Superior temporal gyrus (tissue), 1 donor: Measurements from ENCODE around the gene EDC3.
"Not testable (repeated sequence)": the region's sequence is repeated elsewhere in the genome, so short reads cannot be mapped to it uniquely, and the experiment has no call there.

ENCODE experiments used
- DNase-seq: peaks from one replicate; pipeline ENCODE4 v3.0.0-alpha.2; 2016; ENCODE audit errors: extremely low spot score

The EDC3 gene

DNA sequence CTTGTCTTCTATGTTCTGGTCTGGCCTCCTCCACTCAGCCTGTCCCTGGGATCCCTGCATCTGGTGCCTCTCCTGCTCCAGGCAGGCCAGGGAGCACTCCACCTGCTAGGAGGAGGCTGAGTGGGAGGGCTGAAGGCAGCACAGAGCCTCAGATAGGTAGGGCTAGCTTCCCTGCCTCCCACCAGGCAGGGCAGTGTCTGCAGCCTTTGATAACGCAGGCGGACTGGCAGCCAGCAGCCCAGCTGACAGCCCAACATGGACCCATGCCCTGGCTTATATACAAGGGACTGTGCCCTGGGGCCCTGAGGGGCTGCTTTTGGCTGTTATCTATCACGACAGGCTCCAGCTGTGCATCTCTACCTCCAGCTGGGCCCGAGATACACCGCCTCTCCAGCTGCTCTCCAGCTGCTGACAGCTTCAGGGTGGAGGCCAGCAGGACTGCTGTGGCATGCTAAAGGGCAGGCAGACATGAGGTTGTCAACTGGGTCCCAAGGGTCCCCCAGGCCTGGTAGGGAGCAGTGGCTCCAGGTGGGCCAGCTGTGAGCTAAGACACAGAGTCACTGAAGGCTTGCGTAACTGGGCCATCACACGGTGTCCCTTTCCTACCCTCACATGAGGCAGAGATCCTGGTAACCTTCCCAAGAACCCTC, 85.4 kb downstream of the EDC3 start:
- DNase-seq: no peak

DNA sequence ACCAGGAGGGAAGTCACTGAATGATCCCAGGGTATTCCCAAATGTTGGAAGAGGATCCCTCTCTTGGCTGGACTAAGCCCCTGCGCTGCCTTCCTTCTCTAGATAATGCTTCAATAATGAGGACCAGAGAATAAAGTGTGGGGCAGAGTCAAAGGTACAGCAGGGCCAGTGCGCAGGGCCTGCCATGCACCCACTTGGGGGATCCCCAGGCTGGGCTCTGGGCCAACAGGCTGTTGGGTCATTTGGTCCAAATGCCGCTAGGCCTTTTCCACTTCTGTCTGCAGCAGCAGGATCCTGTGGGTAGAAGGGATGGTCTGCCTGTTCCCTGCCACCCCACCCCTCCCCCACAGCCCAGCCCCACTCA, 85.9 kb downstream of the EDC3 start:
- DNase-seq: no peak

DNA sequence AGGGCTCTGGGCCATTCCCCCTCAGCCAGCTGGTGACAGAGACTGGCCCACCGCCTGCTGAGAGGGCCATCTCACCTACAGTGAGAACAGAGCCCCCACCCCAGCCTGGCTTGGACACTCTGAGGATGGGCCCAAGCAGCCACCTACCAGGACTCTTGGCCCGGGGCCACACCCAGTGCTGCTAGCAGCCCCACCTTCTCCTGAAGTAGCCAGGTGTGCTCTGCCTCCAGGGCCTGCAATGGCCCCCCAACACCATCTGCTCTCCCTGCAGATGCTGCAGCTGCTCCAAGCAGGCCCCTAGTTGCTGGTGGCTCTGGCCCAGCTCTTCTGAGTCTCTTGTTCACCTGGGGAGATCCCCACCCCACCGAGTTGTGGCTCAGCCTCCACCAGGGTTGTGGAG, 87.0 kb downstream of the EDC3 start:
- DNase-seq: no peak

DNA sequence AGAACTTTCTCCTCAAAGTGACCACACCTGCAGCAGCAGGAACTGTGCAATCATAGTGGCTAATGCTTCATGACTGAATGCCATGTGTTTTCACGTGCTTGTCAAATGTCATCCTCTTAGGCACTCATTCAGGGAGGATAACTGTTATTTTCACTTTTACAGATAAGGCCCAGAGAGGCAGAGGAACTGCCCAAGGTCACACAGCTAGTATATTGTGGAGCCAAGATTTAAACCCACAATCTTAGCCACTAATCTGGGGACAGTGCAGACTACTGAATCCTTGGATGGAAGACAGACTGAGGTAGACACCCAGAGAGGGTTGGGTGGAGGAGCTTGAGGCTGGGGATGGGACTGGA, 90.1 kb downstream of the EDC3 start:
- no peak for DNase-seq

DNA sequence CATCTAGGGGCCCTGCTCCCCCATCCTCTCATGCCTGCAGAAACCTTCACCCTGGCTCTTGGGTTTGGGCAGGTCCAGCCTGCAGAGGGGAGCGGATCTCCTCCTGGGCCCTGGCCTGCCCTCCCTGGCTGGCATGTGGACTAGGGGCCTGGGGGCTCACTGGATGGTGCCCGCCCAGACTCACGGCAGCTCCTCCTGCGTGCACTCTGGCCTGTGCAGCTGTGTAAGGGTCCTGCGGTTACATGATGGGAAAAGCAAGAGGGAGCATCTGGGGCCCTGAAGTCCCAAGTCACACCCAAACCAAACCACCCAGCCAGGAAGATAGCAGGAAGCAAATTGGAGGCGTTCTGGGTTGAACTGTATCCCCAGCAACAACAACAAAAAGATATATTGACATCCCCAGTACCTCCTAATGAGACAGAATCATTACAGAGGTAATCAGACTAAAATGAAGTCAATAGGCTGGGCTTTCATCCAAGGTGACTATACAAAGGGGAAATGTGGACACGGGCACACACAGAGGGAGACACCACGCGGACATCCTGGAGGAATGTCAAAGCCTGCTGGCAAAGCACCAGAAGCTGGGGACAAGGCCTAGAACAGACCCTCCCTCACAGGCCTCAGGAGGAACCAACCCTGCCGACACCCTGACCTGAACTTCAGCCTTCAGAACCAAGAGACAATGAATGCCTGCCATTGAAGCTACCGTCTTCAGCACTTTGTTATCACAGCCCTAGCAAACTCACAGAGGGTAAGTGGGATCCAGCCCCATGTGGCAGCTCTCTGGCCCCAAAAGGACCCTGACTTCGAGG, 90.6 kb downstream of the EDC3 start:
- DNase-seq: no peak

DNA sequence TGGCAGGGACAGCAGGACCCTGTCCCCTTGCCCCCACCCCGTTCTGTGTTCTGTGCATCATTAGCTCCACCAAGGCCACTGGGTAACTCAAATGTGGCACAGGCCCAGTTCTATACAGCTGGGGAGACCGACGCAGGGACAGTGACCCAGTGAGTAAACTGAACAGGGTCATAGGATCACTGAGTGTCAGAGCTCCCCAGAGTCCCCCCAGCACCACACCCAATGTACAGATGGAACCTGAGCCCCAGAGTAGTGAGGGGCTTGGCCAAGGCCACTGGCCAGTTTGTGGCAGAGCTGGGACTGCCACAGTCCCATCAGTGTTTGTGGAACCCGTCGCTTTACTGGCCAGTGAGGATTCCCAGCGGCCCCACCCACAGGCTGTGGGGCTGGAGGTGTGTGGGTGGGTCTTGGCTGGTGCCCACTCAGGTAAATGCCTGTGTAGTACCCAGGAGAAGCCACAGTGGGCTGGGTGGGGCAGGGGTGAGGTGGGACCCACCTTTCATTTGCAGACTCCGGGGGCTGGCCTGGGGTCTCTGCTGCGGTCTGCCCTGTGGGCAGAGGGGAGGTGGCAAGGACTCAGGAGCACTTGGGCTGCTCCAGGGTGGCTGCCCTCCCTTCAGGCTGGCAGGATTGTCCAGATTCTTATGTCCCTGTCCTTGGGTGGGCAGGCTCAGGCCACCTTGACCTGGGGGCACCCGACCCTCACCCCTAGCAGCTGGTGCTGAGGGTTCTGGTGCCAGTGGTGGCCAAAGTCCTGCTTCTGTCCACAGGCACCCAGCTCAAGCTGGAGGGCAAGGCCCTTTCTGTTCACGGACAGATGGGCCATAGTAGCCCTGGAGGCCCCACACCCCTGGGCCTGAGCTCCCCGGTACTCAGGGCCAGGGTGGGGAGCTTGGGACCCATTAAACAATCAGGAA, 91.8 kb downstream of the EDC3 start:
- DNase-seq: no peak

DNA sequence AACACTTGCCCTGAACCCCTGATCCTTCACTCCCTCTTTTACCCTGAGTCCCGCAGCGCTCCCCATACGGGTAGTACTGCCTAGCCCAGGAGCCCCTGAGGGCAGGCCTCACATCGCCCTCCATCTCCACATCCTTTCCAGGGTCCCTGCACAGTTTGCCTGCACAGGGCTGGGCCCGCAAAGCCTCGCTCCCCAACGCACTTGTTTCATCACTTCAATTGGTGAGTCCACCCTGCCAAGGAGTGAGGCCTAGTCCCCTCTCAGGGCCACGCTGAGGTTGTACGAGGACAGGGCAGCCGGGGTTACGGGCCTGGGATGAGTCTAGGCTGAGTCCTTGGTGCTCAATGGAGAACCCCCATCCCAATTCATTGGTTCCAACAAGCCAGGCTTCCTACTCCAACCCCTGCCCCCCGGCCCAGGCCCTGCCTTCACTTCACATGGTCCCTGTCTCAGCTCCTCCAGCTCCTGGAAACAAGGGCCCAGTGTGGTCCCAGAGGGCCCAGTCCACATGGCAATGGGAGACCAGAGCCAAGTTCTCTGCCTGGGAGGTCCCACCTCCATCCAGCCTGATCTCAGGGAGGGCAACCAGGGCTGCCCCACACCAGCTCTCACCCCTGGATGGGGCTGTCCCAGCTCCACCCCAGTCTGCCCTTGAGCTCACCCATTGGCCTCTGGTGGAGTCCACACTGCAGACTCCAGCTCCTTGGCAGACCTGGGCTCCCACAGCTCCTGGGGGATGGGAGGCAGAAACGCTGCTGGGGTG, 92.6 kb downstream of the EDC3 start:
- DNase-seq: no peak

DNA sequence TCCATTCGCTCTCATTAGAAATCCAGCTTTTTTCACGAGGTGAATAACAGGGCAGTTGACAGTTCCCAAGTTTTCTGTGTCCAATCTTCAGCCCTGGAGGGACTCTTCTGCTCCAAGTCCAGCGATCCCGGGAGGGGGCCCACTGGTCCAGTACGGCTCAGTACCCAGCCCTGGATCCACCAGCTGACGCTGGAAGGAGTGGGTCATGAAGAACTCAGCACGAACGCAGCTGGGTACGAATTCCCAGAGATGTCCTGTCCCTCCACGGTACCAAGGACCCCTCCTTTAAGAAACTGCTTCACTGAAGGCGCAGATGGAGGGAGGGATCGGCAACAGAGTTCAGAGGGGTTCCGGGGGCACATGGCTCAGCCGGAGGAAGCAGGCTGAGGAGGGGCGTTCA, 96.7 kb downstream of the EDC3 start:
- no peak for DNase-seq

DNA sequence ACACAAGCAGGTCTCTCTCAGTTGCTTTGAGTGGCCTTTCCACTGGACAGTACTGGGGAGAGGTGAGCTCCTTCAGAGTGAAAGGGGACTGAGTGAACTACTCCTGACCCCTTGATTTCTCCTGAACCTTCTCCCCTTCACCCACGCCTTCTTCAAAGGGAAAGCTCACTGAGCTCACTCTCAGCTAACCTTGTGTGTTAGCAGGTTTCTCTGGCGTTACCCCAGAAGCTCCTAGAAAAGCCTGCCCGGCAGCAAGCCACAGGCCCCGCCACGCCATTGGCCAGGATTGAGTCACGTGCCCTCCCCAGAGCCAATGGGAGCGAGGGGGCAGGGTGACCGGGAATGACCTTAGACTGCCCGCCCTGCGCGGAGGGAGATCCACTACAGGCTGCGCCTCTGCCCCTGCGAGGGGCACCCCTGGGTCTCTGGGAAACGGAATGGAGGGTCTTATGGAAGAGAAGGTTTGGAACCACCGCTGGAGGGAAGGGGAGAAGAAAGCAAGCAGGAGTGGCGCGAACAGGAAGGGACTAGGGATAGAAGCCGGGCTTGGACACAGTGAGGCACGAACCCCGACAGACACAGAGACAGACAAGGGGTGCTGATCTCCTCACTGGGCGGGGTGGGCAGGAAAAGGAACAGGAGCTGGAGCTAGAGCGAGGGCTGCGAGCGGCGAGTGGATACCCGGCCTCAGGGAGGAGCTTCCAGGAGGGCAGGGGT, 97.5 kb downstream of the EDC3 start:
- peak; percentile 96 for DNase-seq

DNA sequence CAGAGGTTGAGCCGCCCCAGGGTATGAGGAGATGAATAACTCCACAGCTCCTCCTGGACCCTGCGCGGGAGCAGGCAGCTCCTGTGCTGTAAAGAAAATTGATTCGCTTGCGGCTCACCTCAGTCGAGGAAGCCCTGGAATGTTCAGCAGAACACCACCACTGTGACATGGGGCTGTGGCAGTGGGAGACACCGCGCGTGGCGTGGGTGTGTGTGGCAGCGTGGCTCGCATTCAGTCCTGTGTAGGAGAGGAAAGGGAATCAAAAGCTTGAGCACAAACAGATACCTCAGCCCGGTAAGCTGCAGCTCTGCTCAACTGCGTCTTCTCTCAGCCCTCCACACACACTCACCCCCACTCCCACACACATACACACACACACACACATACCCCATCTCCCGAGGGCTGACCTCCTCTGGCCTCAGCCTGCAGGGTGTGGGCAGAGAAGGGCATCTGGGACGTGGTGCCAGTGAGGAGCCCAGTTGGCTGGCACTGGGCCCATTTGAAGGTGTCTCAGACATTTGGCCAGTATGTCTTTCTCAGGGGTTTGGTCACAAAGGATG, 98.6 kb downstream of the EDC3 start:
- not testable (repeated sequence) for DNase-seq

DNA sequence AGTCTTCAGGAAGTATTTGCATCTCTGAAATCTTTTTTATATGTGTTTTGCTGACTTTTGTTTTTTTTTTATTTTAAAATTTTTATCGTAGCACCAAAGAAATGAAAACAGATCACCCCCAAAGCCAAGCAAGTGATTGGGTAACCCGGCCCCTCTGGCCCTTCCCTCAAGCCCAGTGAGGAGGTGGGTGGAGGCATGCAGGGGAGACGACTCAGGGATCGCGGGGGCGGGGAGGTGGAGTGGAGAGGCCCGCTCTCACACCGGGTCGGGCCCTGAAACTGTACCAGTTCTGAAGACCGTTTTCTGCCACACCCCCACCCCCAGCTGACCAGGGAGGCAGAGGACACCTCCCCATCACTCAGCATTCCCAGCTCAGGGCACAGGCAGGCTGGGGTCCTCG, 99.1 kb downstream of the EDC3 start:
- DNase-seq: not testable (repeated sequence)

DNA sequence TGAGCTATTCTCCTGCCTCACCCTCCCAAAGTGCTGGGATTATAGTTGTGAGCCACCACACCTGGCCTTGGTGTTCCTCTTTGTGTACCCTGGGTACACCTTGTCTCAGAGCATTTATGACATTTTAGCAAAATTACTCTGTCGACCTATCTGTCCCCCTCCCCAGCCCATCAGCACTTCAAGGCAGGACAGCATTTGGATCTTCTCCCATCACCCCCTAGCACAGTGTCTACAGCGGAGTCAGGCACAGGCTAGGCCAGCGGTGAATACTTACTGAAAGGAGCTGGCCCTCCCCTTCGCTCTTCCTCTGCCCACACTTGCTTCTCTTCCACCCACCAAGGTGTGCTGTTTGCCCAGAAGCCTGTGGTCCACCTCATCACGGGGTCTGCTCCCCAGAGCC, 100.6 kb downstream of the EDC3 start:
- no peak for DNase-seq

DNA sequence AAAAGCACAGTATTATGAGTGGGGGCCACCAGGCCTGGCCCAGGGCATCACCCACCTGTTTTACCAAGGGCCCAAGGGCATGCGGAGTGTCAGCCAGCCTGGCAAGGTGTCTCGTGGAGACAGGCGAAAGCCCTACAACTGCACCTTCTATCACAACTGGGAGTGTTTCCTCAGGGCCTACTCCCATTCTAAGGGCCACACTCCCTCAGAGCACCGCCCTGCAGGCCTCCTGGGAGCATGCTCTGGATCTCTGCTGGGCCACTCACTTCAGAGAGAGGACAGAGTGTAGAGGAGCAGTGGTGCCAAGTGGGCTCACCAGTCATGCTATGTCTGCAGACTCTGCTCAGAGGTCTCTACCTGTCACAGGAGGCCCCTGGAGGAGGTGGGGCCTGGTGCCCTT, 101.4 kb downstream of the EDC3 start:
- no peak for DNase-seq

DNA sequence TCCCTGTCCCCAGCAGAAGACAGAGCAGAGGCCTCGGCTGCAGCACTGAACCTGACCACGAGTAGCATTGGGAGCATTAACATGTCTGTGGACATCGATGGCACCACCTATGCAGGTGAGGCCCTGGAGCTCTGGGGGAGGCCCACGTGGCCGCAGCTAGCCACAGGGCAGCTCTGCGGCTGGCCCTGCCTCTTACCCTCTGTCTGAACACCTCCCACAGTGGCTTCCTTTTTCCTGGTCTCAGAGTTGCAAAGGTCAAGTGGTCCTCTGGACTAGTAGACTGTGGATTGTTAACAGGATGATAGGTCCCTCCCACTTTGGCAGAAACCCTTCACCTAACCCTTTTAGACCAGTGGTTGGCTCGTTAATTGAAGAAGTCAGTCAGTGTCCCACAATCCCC, 102.7 kb downstream of the EDC3 start:
- no peak for DNase-seq

DNA sequence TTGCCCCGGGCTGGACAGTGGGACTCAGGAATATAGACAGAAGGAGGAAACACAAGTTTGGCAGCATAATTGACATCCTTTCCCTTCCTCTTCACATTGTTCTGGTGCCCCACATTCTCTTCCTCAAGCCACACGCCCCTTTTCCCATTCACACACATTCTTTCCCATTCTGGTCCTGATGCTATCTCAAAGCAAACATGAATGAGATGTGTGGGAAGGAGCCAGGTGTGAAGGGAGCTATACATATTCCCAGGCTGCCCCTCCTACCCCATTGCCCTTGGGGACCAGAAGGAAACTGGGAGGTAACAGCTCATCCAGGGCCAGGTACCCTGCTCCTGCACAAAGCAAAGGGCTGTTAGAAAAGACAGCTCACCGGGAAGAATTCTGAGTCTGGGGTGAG, 103.6 kb downstream of the EDC3 start:
- no peak for DNase-seq

DNA sequence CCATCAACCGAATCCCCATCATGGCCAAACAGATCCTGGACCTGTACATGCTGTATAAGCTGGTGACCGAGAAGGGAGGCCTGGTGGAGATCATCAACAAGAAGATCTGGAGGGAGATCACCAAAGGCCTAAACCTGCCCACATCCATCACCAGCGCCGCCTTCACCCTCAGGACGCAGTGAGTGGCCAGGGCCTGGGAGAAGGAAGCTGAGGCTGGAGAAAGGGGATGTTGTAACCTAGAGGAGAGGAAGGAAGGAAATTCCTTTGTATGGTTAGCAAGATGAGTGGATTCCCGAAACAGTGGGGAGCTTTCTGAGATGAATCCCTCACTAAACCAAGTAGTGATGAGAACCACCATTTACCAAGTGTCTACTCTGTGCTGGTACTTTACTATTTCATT, 106.0 kb downstream of the EDC3 start:
- DNase-seq: no peak

DNA sequence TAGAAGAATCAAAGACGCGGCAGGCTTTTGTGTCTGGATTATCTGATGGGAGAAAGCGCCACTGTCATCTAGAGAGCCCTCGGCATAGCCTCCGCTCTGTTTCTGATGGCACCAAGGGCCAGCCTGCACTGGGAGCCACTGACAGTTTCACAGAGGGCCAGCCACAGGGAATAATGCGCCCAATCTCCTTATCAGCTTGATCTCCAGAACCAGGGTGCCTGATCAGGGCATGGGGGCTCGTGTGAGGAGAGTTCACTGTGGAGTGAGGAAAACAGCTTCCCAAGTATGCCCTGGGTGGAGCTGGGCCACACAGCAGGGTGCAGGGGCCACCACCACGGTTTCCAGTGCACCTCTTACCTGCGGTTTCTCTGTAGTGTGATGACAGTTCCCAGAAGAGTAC, 110.0 kb downstream of the EDC3 start:
- DNase-seq: no peak

DNA sequence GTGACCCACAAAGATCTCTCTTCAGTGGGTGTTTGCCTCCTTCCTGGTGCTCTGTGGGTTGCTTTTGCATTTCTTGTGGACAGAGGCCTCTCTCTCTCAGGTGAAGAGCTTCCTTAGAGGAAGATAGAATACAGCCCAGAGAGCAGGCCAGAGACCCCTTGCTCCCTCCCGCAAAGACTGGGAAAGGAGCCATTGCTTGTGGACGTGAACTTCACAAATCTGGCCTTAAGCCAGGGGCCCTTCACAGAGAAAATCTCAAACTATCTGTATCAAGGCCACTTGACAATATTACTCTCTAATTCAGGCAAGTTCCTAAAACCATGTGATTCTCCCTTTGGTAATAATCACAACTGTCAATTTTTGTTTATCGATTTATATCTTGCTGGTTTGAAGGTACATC, 110.6 kb downstream of the EDC3 start:
- DNase-seq: no peak

DNA sequence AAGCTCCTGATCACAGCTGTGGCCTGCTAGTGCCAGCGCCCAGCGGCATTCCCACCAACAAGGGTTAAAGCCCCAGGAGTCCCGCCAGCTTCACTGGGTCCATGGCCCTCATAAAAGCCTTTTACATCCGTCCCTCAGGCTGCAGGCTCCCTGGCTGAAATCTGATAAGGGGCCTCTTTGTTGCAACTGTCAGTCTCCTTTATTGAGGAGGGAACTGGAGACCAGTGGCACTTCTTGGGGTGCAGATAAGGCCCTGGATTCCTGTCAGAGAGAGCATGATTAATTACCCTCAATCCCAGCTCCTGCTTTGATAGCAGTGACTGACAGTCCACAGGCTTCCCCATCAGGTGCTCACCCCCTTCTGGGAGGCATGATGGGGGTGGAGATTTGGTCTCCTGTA, 111.0 kb downstream of the EDC3 start:
- DNase-seq: peak; percentile 63

DNA sequence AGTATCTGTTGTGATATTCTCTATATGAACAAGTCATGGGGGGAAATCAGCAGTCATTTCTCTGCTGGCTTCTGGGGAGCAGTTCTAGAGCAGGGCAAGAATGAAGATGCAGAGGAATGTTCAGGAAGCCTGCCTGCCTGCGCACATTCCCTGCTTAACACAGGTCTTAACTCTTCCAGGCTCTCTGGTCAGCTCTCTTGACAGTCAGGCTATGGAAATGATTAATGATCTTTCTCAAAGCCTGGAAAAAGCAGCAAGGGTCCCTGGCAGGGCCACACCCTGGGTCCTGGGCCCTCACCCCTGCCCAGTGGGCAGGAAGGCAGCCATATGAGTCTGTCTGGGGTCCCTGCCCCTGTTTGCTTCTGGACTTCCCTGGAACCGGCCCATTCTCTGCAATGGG, 111.6 kb downstream of the EDC3 start:
- no peak for DNase-seq
